ENCODE measurements around the gene YIPF1.
"Not testable (repeated sequence)": the region's sequence is repeated elsewhere in the genome, so short reads cannot be mapped to it uniquely, and the experiment has no call there.

Gene YIPF1

GRCh38 chr1:53837646-53837923 is 52.0 kb downstream of the YIPF1 start:
- DNase-seq, result no peak

GRCh38 chr1:53835491-53835890 is 54.1 kb downstream of the YIPF1 start:
- no peak for DNase-seq

GRCh38 chr1:53834776-53835175 is 54.8 kb downstream of the YIPF1 start:
- no peak for DNase-seq

- DNase-seq, result no peak
These were observed 56.2 kb downstream of the YIPF1 start for GRCh38 chr1:53833393-53833792.

GRCh38 chr1:53826367-53826766 is 63.2 kb downstream of the YIPF1 start:
- no peak for DNase-seq

- no peak for DNase-seq
These were observed 64.3 kb downstream of the YIPF1 start for GRCh38 chr1:53825306-53825705.

- no peak for DNase-seq
These were observed 66.7 kb downstream of the YIPF1 start for GRCh38 chr1:53822931-53823330.

GRCh38 chr1:53821380-53821779 is 68.2 kb downstream of the YIPF1 start:
- DNase-seq, result no peak

- no peak for DNase-seq
These were observed 70.2 kb downstream of the YIPF1 start for GRCh38 chr1:53819387-53819786.

GRCh38 chr1:53816584-53816983 is 73.0 kb downstream of the YIPF1 start:
- DNase-seq, result not testable (repeated sequence)

GRCh38 chr1:53815484-53815883 is 74.1 kb downstream of the YIPF1 start:
- not testable (repeated sequence) for DNase-seq

GRCh38 chr1:53811414-53811851 is 78.2 kb downstream of the YIPF1 start:
- DNase-seq, result no peak

- no peak for DNase-seq
These were observed 79.1 kb downstream of the YIPF1 start for GRCh38 chr1:53810497-53810896.

- DNase-seq, result no peak
These were observed 79.6 kb downstream of the YIPF1 start for GRCh38 chr1:53810007-53810406.

GRCh38 chr1:53807916-53808315 is 81.7 kb downstream of the YIPF1 start:
- DNase-seq, result no peak

- no peak for DNase-seq
These were observed 84.6 kb downstream of the YIPF1 start for GRCh38 chr1:53804791-53805505.

GRCh38 chr1:53804181-53804580 is 85.4 kb downstream of the YIPF1 start:
- DNase-seq, result no peak
